ENCODE data around the gene SUGP2.
"Not testable (repeated sequence)": the region's sequence is repeated elsewhere in the genome, so short reads cannot be mapped to it uniquely, and the experiment has no call there.

The SUGP2 gene

GRCh38 chr19:19028526-19028925 lies 4.8 kb downstream of the SUGP2 start:
- Mint-ChIP-seq H3K4me3 (no peak overlapping the region), H3K36me3 (ENCODE audit: low read depth) (peaks cover 59% of the 10 kb centered on the region), H3K9me3 (no peaks in the 10 kb centered on the region), H3K27ac (no peak overlapping the region), H3K27me3 (no peaks in the 10 kb centered on the region), H3K4me1 (peaks cover 20% of the 10 kb centered on the region)
- ATAC-seq (no peak), DNase-seq (no peak)

GRCh38 chr19:19027228-19027627 lies 6.1 kb downstream of the SUGP2 start:
- ATAC-seq, result no peak
- H3K4me3 Mint-ChIP-seq, result no peak overlapping the region
- no peaks in the 10 kb centered on the region for H3K9me3 Mint-ChIP-seq
- DNase-seq, result no peak
- H3K27ac Mint-ChIP-seq, result no peak overlapping the region
- H3K36me3 Mint-ChIP-seq (ENCODE audit: low read depth), result peaks cover 68% of the 10 kb centered on the region
- H3K27me3 Mint-ChIP-seq, result no peaks in the 10 kb centered on the region
- peaks cover 29% of the 10 kb centered on the region for H3K4me1 Mint-ChIP-seq

GRCh38 chr19:19026299-19026971 lies 6.9 kb downstream of the SUGP2 start:
- DNase-seq (no peak), ATAC-seq (no peak)
- H3K36me3 Mint-ChIP-seq (ENCODE audit: low read depth), result peaks cover 67% of the 10 kb centered on the region
- H3K27ac Mint-ChIP-seq, result no peak overlapping the region
- peaks cover 24% of the 10 kb centered on the region for H3K4me1 Mint-ChIP-seq
- H3K9me3 Mint-ChIP-seq, result no peaks in the 10 kb centered on the region
- H3K4me3 Mint-ChIP-seq, result no peak overlapping the region
- no peaks in the 10 kb centered on the region for H3K27me3 Mint-ChIP-seq

- H3K9me3 Mint-ChIP-seq, result no peaks in the 10 kb centered on the region
- ATAC-seq (no peak), DNase-seq (no peak)
- H3K27ac Mint-ChIP-seq, result no peak overlapping the region
- H3K36me3 Mint-ChIP-seq (ENCODE audit: low read depth), result peaks cover 68% of the 10 kb centered on the region
- H3K4me3 Mint-ChIP-seq, result no peak overlapping the region
- no peaks in the 10 kb centered on the region for H3K27me3 Mint-ChIP-seq
- peaks cover 28% of the 10 kb centered on the region for H3K4me1 Mint-ChIP-seq
Observed at GRCh38 chr19:19025861-19026260, 7.5 kb downstream of the SUGP2 start.

- DNase-seq, H3K27me3 Mint-ChIP-seq, H3K4me3 Mint-ChIP-seq, H3K27ac Mint-ChIP-seq, H3K9me3 Mint-ChIP-seq, ATAC-seq: not testable (repeated sequence)
- Mint-ChIP-seq H3K4me1 (peaks cover 24% of the 10 kb centered on the region), H3K36me3 (ENCODE audit: low read depth) (peaks cover 67% of the 10 kb centered on the region)
Observed at GRCh38 chr19:19023376-19023775, 9.9 kb downstream of the SUGP2 start.

- Mint-ChIP-seq H3K36me3 (ENCODE audit: low read depth) (peaks cover 65% of the 10 kb centered on the region), H3K4me3 (peak overlapping the region; percentile 6), H3K4me1 (peaks cover 21% of the 10 kb centered on the region), H3K9me3 (no peaks in the 10 kb centered on the region), H3K27ac (no peak overlapping the region), H3K27me3 (no peaks in the 10 kb centered on the region)
- DNase-seq (no peak), ATAC-seq (peak; percentile 4)
Observed at GRCh38 chr19:19022380-19022961, 10.8 kb downstream of the SUGP2 start.

- Mint-ChIP-seq H3K27me3 (no peaks in the 10 kb centered on the region), H3K4me3 (no peak overlapping the region), H3K36me3 (ENCODE audit: low read depth) (peaks cover 64% of the 10 kb centered on the region)
Observed at GRCh38 chr19:19021115-19021514, 12.2 kb downstream of the SUGP2 start.

GRCh38 chr19:19010551-19010950 lies 22.8 kb downstream of the SUGP2 start:
- Mint-ChIP-seq H3K36me3 (ENCODE audit: low read depth) (peaks cover 49% of the 10 kb centered on the region), H3K9me3 (no peaks in the 10 kb centered on the region), H3K4me1 (no peaks in the 10 kb centered on the region), H3K4me3 (no peak overlapping the region), H3K27me3 (no peaks in the 10 kb centered on the region), H3K27ac (no peak overlapping the region)
- ATAC-seq, result no peak
- DNase-seq, result no peak

More at GRCh38 chr19:19021115-19021514, 12.2 kb downstream of the SUGP2 start:
- Mint-ChIP-seq H3K9me3 (no peaks in the 10 kb centered on the region), H3K27ac (no peak overlapping the region), H3K4me1 (peaks cover 21% of the 10 kb centered on the region)
- no peak for ATAC-seq
- DNase-seq, result no peak

- no peaks in the 10 kb centered on the region for H3K9me3 Mint-ChIP-seq
- H3K4me3 Mint-ChIP-seq, result no peak overlapping the region
- no peaks in the 10 kb centered on the region for H3K27me3 Mint-ChIP-seq
- no peaks in the 10 kb centered on the region for H3K4me1 Mint-ChIP-seq
- no peak overlapping the region for H3K27ac Mint-ChIP-seq
- ATAC-seq (no peak), DNase-seq (no peak)
- H3K36me3 Mint-ChIP-seq (ENCODE audit: low read depth), result peaks cover 52% of the 10 kb centered on the region
Observed at GRCh38 chr19:19009951-19010350, 23.4 kb downstream of the SUGP2 start.

- Mint-ChIP-seq H3K9me3 (no peaks in the 10 kb centered on the region), H3K4me1 (no peaks in the 10 kb centered on the region), H3K36me3 (ENCODE audit: low read depth) (peaks cover 61% of the 10 kb centered on the region), H3K4me3 (no peak overlapping the region), H3K27ac (no peak overlapping the region), H3K27me3 (no peaks in the 10 kb centered on the region)
- ATAC-seq (no peak), DNase-seq (no peak)
Observed at GRCh38 chr19:19006213-19006612, 27.1 kb downstream of the SUGP2 start.

- no peak overlapping the region for H3K27ac Mint-ChIP-seq
- H3K9me3 Mint-ChIP-seq, result no peaks in the 10 kb centered on the region
- H3K4me1 Mint-ChIP-seq, result peaks cover 8% of the 10 kb centered on the region
- DNase-seq (no peak), ATAC-seq (no peak)
- H3K36me3 Mint-ChIP-seq (ENCODE audit: low read depth), result peaks cover 58% of the 10 kb centered on the region
- H3K27me3 Mint-ChIP-seq, result no peaks in the 10 kb centered on the region
- no peak overlapping the region for H3K4me3 Mint-ChIP-seq
Observed at GRCh38 chr19:19004144-19004543, 29.2 kb downstream of the SUGP2 start.

- Mint-ChIP-seq H3K27ac (no peak overlapping the region), H3K9me3 (no peaks in the 10 kb centered on the region), H3K4me3 (no peak overlapping the region), H3K4me1 (peaks cover 10% of the 10 kb centered on the region), H3K27me3 (no peaks in the 10 kb centered on the region), H3K36me3 (ENCODE audit: low read depth) (peaks cover 44% of the 10 kb centered on the region)
- ATAC-seq (no peak), DNase-seq (no peak)
Observed at GRCh38 chr19:18999896-19000620, 33.3 kb downstream of the SUGP2 start.

- H3K36me3 Mint-ChIP-seq (ENCODE audit: low read depth), result peaks cover 39% of the 10 kb centered on the region
- no peaks in the 10 kb centered on the region for H3K27me3 Mint-ChIP-seq
- no peak overlapping the region for H3K27ac Mint-ChIP-seq
- H3K4me1 Mint-ChIP-seq, result peaks cover 10% of the 10 kb centered on the region
- no peak for ATAC-seq
- DNase-seq, result no peak
- no peak overlapping the region for H3K4me3 Mint-ChIP-seq
- no peaks in the 10 kb centered on the region for H3K9me3 Mint-ChIP-seq
Observed at GRCh38 chr19:18999016-18999758, 34.1 kb downstream of the SUGP2 start.

GRCh38 chr19:18998276-18998675 lies 35.0 kb downstream of the SUGP2 start:
- H3K9me3 Mint-ChIP-seq, result no peaks in the 10 kb centered on the region

More at GRCh38 chr19:18998276-18998675, 35.0 kb downstream of the SUGP2 start:
- DNase-seq (no peak), ATAC-seq (no peak)
- Mint-ChIP-seq H3K4me1 (peaks cover 10% of the 10 kb centered on the region), H3K27me3 (no peaks in the 10 kb centered on the region), H3K36me3 (ENCODE audit: low read depth) (peaks cover 43% of the 10 kb centered on the region), H3K4me3 (no peak overlapping the region), H3K27ac (no peak overlapping the region)
